PC-9 (cell line): ENCODE data around the gene FGF12. TPM values are rescaled to one million over a fixed set of nuclear protein-coding genes. Genes with fewer than 3 reads are reported as not detected.

Experiments used
- BruUV-seq: library from RNA; stranded (reverse); fragments of 400-500 nt; replicated peaks from 2 replicates; lab custom pipeline; 2021; lab: Mats Ljungman, UMichigan
- CTCF ChIA-PET: fragments of 300-600 bp; sonication (Branson Sonifier 250); formaldehyde crosslinking; loops from one replicate; lab custom pipeline; 2022; ENCODE audit warnings: antibody characterized with exemption; lab: Charles Lee
- POLR2A ChIA-PET: fragments of 300-600 bp; sonication (Branson Sonifier 250); formaldehyde crosslinking; loops from one replicate; lab custom pipeline; 2022; ENCODE audit warnings: antibody characterized with exemption; ENCODE audit not compliant: unreplicated experiment; lab: Charles Lee
- DNase-seq, 2 experiments: peaks; one replicate each; pipeline versions ENCODE4 v3.0.0 to v3.0.0-alpha.2; 2015 to 2022; ENCODE audit warnings: mixed read lengths in 1 of 2
- H2AFZ ChIP-seq: fragments of 200-600 bp; sonication (generic); 2 replicates; pipeline ENCODE4 v1.8.1; 2017; ENCODE audit warnings: antibody characterized with exemption
- H3F3A ChIP-seq: fragments of 200-600 bp; sonication (generic); 2 replicates; pipeline ENCODE4 v1.8.1; 2017; ENCODE audit warnings: antibody characterized with exemption, mild to moderate bottlenecking, low read depth; ENCODE audit not compliant: insufficient read depth
- H3K27ac ChIP-seq: fragments of 200-600 bp; sonication (generic); 2 replicates; pipeline ENCODE4 v1.6.1; 2016; ENCODE audit warnings: mixed run types
- H3K27me3 ChIP-seq: fragments of 200-600 bp; sonication (generic); 2 replicates; pipeline ENCODE4 v1.6.1; 2016; ENCODE audit warnings: low read depth, mixed run types; ENCODE audit not compliant: insufficient read depth
- H3K36me3 ChIP-seq: fragments of 200-600 bp; sonication (generic); 2 replicates; pipeline ENCODE4 v1.6.1; 2016; ENCODE audit warnings: low read depth, mixed run types
- H3K4me1 ChIP-seq: fragments of 200-600 bp; sonication (generic); replicated peaks from 2 replicates; pipeline ENCODE4 v1.6.1; 2016; ENCODE audit warnings: mixed run types; ENCODE audit not compliant: insufficient read depth
- H3K4me2 ChIP-seq: fragments of 200-600 bp; sonication (generic); 2 replicates; pipeline ENCODE4 v1.6.1; 2017; ENCODE audit warnings: mixed run types
- H3K4me3 ChIP-seq: fragments of 200-600 bp; sonication (generic); 2 replicates; pipeline ENCODE4 v1.6.1; 2016; ENCODE audit warnings: mixed run types
- H3K79me2 ChIP-seq: fragments of 200-600 bp; sonication (generic); 2 replicates; pipeline ENCODE4 v1.6.1; 2017; ENCODE audit warnings: low read depth, mixed run types
- H3K9me2 ChIP-seq: fragments of 200-600 bp; sonication (generic); 2 replicates; pipeline ENCODE4 v1.8.1; 2017; ENCODE audit warnings: mild to moderate bottlenecking; ENCODE audit not compliant: insufficient read depth
- H3K9me3 ChIP-seq: fragments of 200-600 bp; sonication (generic); 2 replicates; pipeline ENCODE4 v1.8.1; 2016; ENCODE audit warnings: low read depth; ENCODE audit not compliant: insufficient read depth
- H4K20me1 ChIP-seq: fragments of 200-600 bp; sonication (generic); 2 replicates; pipeline ENCODE4 v1.8.1; 2017; ENCODE audit not compliant: insufficient read depth
- CTCF ChIP-seq: fragments of 200-600 bp; sonication (generic); conservative IDR thresholded peaks from 2 replicates; pipeline ENCODE4 v1.6.1; 2017; ENCODE audit warnings: mixed run types, antibody characterized with exemption, mild to moderate bottlenecking, moderate library complexity
- EZH2 ChIP-seq: fragments of 200-600 bp; sonication (generic); IDR thresholded peaks from 2 replicates; pipeline ENCODE4 v1.8.0; 2017; ENCODE audit warnings: antibody characterized with exemption, low read depth
- intact Hi-C: fragments of 100-400 bp; cut with micrococcal nuclease; formaldehyde crosslinking; loops from one replicate; pipeline ENCODE4 v1.10.0; 2022; ENCODE audit not compliant: unreplicated experiment
- total RNA-seq: library from RNA; stranded (reverse); gene quantifications from 2 replicates; pipeline ENCODE4 v1.2.3, GENCODE V29; 2021

FGF12 gene
- total RNA-seq, 1 experiment from 2014 or later = 10.9 TPM

GRCh38 chr3:192313605-192314004 is 413.7 kb downstream of the FGF12 start:
- no peaks in the 10 kb centered on the region for H3K9me2 ChIP-seq
- ChIA-PET POLR2A (no interaction called here), CTCF (no interaction called here)
- H3K4me2 ChIP-seq = no peak overlapping the region
- DNase-seq = no peak
- no peaks in the 10 kb centered on the region for H3K36me3 ChIP-seq
- H3F3A ChIP-seq = no peaks in the 10 kb centered on the region
- H4K20me1 ChIP-seq = no peaks in the 10 kb centered on the region
- TF ChIP-seq EZH2 (no peak), CTCF (no peak)
- no peak overlapping the region for H3K27ac ChIP-seq
- no peak overlapping the region for H2AFZ ChIP-seq
- H3K4me1 ChIP-seq = no peaks in the 10 kb centered on the region
- H3K27me3 ChIP-seq = no peaks in the 10 kb centered on the region
- no peaks in the 10 kb centered on the region for H3K79me2 ChIP-seq
- H3K4me3 ChIP-seq = no peak overlapping the region
- BruUV-seq = no TSS peak
- intact Hi-C loops = no loop called here
- H3K9me3 ChIP-seq = no peaks in the 10 kb centered on the region

GRCh38 chr3:192307631-192308030 is 419.7 kb downstream of the FGF12 start:
- intact Hi-C loops = no loop called here
- DNase-seq = no peak
- H3K9me2 ChIP-seq = no peaks in the 10 kb centered on the region
- H3K27me3 ChIP-seq = no peaks in the 10 kb centered on the region
- no peaks in the 10 kb centered on the region for H4K20me1 ChIP-seq
- H3F3A ChIP-seq = no peaks in the 10 kb centered on the region
- H3K27ac ChIP-seq = no peak overlapping the region
- H3K9me3 ChIP-seq = no peaks in the 10 kb centered on the region
- H2AFZ ChIP-seq = no peak overlapping the region
- BruUV-seq = no TSS peak
- CTCF ChIA-PET = no interaction called here
- no peaks in the 10 kb centered on the region for H3K36me3 ChIP-seq
- H3K4me1 ChIP-seq = no peaks in the 10 kb centered on the region
- no peaks in the 10 kb centered on the region for H3K79me2 ChIP-seq
- H3K4me3 ChIP-seq = no peak overlapping the region
- POLR2A ChIA-PET = no interaction called here
- no peak overlapping the region for H3K4me2 ChIP-seq
- TF ChIP-seq EZH2 (no peak), CTCF (no peak)

- Histone ChIP-seq H4K20me1 (no peaks in the 10 kb centered on the region), H2AFZ (no peak overlapping the region), H3K9me3 (no peaks in the 10 kb centered on the region), H3K79me2 (no peaks in the 10 kb centered on the region), H3K27ac (no peak overlapping the region), H3K4me3 (no peak overlapping the region), H3K27me3 (no peaks in the 10 kb centered on the region), H3K4me1 (no peaks in the 10 kb centered on the region), H3K9me2 (no peaks in the 10 kb centered on the region), H3F3A (no peaks in the 10 kb centered on the region), H3K36me3 (no peaks in the 10 kb centered on the region), H3K4me2 (no peak overlapping the region)
- DNase-seq = no peak
- ChIA-PET POLR2A (no interaction called here), CTCF (interaction anchor here (0.7 kb wide), 1 partner anchor 239 kb away, joined by 3 read pairs; no protein-coding TSS in a partner anchor)
- BruUV-seq = no TSS peak
- TF ChIP-seq EZH2 (no peak), CTCF (no peak)
- intact Hi-C loops = no loop called here
Measured at GRCh38 chr3:192303235-192303634, 424.1 kb downstream of the FGF12 start.
